ENCODE data around the gene SOD1.

DNA sequence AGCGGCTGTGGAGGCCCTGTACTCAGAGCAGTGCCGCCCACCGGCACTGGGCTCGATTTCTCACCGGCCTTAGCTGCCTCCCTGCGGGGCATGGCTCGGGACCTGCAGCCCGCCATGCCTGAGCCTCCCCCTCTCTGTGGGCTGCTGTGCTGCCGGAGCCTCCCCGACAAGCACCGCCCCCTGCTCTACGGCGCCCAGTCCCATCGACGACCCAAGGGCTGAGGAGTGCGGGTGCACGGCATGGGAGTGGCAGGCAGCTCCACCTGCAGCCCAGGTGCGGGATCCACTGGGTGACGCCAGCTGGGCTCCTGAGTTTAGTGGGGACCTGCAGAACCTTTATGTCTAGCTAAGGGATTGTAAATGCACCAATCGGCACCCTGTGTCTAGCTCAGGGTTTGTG, 5.2 kb upstream of the SOD1 start:
- TF ChIP-seq, protein P1, sequence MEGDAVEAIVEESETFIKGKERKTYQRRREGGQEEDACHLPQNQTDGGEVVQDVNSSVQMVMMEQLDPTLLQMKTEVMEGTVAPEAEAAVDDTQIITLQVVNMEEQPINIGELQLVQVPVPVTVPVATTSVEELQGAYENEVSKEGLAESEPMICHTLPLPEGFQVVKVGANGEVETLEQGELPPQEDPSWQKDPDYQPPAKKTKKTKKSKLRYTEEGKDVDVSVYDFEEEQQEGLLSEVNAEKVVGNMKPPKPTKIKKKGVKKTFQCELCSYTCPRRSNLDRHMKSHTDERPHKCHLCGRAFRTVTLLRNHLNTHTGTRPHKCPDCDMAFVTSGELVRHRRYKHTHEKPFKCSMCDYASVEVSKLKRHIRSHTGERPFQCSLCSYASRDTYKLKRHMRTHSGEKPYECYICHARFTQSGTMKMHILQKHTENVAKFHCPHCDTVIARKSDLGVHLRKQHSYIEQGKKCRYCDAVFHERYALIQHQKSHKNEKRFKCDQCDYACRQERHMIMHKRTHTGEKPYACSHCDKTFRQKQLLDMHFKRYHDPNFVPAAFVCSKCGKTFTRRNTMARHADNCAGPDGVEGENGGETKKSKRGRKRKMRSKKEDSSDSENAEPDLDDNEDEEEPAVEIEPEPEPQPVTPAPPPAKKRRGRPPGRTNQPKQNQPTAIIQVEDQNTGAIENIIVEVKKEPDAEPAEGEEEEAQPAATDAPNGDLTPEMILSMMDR (IDR thresholded peaks at IDR 0.05) = no peak
- TF ChIP-seq POLR2AphosphoS5 (IDR thresholded peaks at IDR 0.05; ENCODE audit: insufficient read depth in 1 of 2, low read depth in 1 of 2) = no peak
- TF ChIP-seq POLR2A (IDR thresholded peaks at IDR 0.05) = no peak

Measured in vagina (tissue), 2 donors.